NCI-H1436 treated with DMSO at 0.1 percent for 48 hours (cell line): ENCODE results near the gene PSMC2.
"Not testable (repeated sequence)": the region's sequence is repeated elsewhere in the genome, so short reads cannot be mapped to it uniquely, and the experiment has no call there.

Experiments used
- DNase-seq: peaks from one replicate; lab custom pipeline; 2025; lab: John Stamatoyannopoulos, UW

PSMC2 gene

GRCh38 chr7:103379270-103379975 is 32.0 kb downstream of the PSMC2 start:
- no peak for DNase-seq

DNA sequence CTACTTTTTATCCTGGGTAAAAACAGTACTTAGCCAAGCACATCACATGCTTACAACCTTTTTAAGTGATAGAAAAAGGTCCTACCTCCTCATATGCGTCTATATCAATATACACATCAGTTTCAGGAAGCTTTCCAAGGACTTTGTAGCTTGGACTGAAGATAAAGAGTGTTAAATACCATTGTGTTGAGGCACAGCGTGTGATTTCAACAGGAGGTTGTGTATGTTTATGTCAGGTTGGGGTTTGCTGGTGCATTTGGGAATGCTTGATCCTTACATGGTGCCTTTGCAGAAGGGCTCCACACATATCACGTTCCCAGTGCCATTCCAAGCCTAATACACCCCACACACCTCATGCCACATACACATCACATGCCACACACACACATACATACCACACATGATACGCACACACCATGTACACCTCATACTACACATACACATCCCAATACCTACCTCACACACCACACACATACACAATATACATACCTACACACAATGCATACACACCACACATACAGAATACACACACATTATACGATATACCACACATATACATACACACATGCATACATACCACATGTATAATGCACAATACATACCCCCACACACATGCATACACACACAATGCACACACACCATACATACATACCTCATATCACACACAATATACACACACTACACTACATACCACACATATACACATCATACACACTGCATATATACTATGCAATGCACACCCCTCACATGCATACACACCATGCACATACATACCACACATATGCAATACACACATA is 33.1 kb downstream of the PSMC2 start:
- no peak for DNase-seq

GRCh38 chr7:103381280-103382031 is 34.0 kb downstream of the PSMC2 start:
- DNase-seq, result no peak

GRCh38 chr7:103382032-103382402 is 34.6 kb downstream of the PSMC2 start:
- DNase-seq, result no peak

DNA sequence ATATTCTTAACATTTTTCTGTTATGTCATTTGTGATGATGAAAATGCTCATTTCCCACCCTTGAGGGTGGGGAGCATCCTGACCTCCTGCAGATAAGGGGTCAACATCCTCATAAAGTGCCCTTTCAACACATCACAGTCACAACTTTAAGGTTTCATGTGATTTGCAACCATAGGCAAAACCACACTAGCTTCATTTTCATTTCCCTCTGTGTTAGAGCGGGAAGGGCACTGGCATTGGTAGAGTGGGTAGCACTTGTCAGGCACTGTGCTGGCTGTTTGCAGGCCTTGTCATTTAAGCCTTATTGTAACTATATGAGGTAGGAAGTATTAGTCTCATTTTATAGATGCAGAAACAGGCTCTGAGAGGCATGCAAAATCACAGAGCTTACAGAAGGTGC is 39.8 kb downstream of the PSMC2 start:
- DNase-seq, result no peak

- no peak for DNase-seq
Measured at GRCh38 chr7:103388469-103389140, 41.2 kb downstream of the PSMC2 start.

DNA sequence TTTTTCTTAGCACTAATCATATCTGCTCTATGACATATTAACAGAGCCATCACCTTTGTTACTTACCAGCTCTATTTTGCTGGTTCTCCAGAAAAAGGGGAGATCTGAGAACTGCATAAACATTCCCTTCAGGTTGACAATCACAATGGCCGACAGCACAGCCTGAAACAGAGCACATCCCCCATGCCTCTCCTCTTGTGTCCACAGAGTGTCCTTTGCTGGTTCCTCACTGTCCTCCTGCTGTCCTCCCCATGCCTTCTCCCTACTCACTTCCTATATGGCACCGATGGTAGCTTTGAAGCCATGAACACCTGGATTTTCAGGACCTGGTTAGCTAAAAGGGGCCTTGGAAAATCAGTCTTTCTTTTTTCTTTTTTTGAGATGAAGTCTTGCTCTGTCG is 41.8 kb downstream of the PSMC2 start:
- DNase-seq, result no peak

DNA sequence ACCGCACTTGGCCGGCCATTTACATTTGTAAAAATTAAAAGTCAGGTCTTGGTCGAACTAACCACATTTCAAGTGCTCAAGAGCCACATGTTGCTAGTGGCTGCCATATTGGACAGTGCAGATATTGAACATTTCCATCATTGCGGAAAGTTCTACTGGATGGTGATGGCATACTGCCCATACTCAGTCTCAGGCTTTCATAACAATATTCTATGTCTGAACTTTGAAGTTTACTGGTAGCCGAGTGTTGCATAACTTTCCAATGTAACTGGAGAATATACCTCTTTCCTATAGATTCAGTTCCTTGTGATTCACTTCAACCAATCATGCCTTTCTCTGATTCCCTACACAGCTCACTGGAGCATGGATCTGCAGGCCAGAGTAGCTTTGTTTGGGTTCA is 43.7 kb downstream of the PSMC2 start:
- DNase-seq, result no peak

- DNase-seq, result no peak
Measured at GRCh38 chr7:103391976-103392375, 44.5 kb downstream of the PSMC2 start.

GRCh38 chr7:103394566-103394965 is 47.1 kb downstream of the PSMC2 start:
- no peak for DNase-seq

GRCh38 chr7:103395071-103395470 is 47.6 kb downstream of the PSMC2 start:
- no peak for DNase-seq

GRCh38 chr7:103396471-103396870 is 49.0 kb downstream of the PSMC2 start:
- no peak for DNase-seq

DNA sequence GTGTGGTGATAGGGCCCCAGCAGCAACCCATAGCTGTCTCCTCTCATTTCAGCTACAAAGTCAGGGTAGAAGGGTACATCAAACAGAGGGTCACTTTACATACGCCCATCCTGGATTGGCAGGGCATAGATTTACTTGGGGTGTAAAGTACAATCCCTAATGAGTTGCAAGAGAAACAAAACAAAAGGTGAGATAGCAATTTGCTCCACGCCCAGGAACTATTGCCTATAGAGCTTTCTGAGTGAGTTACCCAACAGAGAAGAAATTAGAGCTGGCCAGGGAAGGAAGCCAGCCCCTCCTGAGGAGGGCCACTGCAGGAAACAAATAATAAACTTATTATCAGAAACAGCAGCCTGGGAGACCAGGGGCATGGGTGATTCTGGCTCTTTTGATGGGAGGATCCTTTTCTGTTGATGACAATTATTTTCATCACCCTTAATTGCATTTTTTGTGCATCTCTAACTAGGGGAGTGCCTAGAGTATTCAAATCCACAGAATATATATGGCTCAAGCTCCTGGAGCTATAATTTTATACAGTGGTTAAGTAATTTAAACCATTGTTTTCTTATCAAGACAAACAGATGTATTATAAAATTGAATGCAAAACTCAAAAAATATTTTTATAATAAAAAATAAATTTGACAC is 51.2 kb downstream of the PSMC2 start:
- no peak for DNase-seq

GRCh38 chr7:103399687-103400086 is 52.2 kb downstream of the PSMC2 start:
- not testable (repeated sequence) for DNase-seq

DNA sequence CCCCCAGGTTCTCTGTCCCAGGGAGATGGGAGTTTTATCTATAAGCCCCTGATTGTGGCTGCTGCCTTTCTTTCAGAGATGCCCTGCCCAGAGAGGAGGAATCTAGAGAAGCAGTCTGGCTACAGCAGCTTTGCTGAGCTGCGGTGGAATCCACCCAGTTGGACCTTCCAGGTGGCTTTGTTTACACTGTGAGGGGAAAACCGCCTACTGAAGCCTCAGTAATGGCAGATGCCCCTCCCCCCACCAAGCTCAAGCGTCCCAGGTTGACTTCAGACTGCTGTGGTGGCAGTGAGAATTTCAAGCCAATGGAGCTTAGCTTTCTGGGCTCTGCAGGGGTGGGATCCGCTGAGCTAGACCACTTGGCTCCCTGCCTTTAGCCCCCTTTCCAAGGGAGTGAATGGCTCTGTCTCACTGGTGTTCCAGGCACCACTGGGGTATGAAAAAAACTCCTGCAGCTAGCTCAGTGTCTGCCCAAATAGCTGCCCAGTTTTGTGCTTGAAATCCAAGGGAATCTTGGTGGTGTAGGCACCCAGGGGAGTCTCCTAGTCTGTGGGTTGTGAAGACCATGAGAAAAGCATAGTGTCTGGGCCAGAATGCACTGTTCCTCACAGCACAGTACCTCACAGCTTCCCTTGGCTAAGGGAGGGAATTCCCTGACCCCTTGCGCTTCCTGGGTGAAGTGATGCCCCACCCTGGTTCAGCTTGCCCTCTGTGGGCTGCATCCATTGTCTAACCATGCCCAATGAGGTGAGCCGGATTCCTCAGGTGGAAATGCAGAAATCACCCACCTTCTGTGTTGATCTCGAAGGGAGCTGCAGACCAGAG is 58.6 kb downstream of the PSMC2 start:
- not testable (repeated sequence) for DNase-seq

DNA sequence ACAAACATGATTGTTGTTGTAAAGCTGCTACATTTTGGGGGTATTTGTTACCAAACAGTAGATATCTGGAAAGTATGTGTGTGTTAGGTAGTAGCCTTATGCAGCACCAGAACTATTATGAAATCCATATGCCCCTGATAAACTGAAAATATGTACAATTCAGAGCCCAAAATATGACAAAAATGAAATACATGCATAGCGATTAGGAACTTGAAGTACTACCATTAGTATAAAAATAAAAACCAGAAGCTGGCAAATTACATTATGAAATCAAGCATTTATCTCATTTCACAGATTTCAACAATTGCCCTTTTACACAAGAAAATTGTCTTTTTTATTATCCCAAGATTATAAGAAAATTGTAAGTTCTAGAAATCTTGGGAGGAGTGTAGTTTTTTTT is 64.7 kb downstream of the PSMC2 start:
- DNase-seq, result no peak

GRCh38 chr7:103413407-103413806 is 66.0 kb downstream of the PSMC2 start:
- no peak for DNase-seq

- no peak for DNase-seq
Measured at GRCh38 chr7:103418241-103418640, 70.8 kb downstream of the PSMC2 start.
